ENCODE results near the gene TIMP3.

Gene TIMP3

DNA sequence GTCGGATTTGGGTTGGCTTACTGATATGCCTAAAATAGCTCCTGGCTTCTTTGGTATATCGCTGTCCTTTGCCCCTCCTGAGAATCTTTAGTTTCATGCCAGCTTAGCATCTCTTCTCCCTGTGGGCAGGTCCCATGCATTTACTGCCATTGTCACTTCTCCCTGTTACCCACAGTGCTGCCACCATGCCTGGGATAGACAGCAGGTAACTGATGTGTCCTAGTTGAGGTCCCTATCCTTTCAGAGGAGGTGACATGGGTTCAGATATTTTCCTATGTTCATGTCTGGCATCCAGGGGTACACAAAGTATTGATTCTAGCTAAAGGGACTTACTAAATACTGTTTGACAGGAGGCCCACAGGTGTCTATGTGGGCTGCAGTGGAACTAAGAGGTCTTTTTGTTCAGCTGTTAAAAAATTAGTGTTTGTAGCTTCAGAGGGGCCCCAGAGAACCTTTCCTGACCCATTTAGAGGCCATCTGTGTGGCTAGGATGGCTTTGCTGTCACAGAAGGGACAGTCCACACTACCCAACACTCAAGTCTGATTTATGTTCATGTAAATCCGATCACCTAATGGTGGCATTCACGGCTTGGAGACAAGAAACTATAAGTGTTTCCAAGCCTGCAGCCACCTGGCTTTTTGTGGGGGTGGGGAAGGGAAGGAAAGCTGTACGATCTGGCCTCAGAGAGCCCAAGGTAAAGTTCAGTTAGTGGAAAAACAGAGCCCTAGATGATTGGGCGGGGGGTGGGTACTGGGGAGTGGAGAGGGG is 8.5 kb downstream of the TIMP3 start:
- DNase-seq = peak; percentile 80

DNA sequence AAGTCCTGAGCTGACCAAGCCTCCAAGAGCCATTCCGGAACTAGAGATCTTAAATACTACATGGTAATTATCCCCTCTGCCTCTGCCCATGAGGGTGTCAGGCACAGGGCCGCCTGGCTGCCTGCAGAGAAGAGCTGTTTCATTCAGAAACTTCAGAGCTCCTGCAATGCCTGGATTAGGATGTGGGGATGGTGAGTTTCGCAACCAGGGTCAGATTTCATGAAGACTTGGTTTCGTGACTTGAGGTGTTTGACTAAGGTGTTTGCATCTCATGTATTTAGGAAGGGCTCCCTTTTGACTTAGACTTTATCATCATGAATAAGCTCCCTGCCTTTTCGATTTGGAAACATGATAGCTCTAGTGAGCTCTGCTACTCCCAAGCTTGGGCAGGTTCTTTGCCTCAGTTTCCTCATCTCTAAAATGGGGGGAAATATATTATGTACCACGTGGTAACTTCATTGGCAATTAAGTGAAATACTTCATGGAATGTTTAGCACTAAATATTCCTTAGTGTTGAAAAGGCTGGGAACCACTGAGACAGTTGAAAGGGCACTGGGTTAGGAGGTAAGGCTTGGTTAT is 9.1 kb downstream of the TIMP3 start:
- DNase-seq = no peak

DNA sequence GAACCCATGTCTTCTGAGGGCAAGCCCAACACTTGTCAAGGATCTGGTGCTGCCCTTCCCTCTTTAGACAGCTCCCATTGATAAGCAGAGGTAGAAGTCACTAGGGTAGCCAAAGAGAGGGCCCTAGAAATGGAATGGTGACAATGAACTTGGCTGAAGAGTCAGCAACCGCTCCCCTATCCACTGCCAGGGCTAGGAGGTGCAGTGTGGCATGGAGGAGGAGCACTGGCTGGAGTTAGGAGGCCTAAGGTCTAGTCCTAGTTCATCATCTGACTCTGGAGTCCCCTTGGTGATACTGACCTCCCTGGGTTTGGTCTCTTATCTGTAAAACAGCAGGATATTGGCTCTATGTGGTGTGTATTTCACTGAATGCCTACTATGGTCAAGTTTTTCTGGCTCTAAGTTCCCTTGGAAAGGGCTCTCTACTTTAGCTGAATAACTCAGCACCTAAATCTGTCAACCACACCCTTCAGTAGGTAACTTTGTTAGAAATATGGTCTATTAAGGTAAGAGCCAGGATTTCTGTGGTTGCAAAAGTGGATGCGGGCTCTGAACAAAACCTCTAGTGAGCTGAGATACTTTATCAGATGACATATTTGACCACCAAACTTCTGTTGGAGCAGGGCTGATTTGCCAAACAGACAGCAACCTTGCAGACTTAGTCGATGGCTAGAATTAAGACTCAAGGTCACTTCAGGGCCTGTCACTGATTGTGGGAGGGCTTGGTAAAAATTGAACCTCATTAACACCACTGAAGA is 10.5 kb downstream of the TIMP3 start:
- DNase-seq = no peak

GRCh38 chr22:32814285-32814860 is 12.9 kb downstream of the TIMP3 start:
- DNase-seq = no peak

DNA sequence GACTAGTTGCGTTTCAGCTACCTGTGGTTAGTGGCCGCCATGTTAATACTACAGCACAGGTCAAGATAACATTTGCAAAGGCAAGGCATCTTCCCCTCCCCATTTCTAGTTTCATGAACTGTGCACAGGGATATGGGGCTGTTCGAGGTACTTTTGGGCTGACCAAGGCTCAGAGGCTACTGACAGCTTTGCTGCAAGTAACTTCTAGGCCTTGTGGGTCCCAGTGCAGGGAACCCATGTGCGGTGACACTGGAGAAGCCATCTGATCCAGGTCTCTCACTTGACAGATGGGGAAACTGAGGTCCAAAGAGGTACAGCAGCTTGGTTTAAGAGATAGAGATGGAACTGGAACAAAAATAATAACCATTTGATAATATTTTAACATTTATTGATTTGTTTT is 13.6 kb downstream of the TIMP3 start:
- DNase-seq = no peak

DNA sequence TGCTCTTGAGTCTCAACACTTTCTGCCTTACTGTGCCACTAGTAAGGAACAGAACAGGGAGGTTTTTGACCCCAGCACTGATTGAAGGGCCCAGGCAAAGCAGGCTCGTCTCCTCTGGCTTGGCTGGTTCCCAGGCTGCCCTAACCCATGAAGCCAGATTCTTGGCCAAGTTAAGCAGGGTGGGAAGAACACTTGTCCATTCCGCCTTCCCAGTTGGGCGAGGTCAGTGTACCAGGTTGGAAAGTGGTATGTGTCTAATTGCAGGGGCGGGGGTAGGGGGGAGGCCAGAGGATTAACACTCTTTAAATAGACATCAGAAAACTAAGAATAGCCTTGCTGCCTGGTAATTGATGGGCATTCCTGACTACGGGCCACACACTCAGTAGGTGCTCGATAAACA is 14.4 kb downstream of the TIMP3 start:
- no peak for DNase-seq

GRCh38 chr22:32817137-32817730 is 15.7 kb downstream of the TIMP3 start:
- no peak for DNase-seq

DNA sequence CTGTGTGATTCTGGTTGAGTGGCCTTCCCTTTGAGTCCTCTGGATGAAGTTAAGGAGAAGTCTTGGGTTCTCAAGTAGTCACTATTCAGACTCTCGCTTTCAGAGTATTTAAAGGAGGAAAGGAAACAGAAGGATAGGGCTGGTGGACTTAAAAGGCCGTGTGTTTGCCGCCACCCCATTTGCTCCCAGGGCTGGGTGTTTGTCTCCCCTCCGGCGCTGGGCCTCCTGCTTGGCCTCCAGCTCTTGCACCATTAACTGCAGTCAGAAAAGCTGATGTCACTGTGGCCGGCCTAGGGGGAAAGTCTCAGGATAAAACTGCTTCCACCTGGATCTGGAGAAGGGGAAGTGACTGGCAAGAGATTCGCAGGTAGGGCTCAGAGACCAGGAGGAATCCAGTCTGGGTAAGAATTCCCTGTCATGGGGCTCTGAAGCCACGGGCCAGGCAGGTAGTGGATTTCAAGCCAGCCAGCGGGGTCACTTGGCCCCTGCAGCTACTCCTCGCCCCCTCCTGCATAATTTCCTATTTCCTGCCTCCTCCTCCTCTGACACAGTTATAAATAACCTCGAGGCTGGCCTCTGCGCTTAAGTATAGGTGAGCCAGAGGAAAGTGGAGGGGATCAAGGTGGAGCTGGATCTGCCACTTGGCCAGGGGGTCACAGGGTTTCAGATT is 17.1 kb downstream of the TIMP3 start:
- DNase-seq = no peak

- DNase-seq = no peak
Observed at GRCh38 chr22:32819120-32819519, 17.6 kb downstream of the TIMP3 start.

GRCh38 chr22:32820131-32821119 is 18.9 kb downstream of the TIMP3 start:
- DNase-seq = no peak

GRCh38 chr22:32822179-32822877 is 20.8 kb downstream of the TIMP3 start:
- no peak for DNase-seq

GRCh38 chr22:32823024-32823730 is 21.7 kb downstream of the TIMP3 start:
- DNase-seq = peak; percentile 75

DNA sequence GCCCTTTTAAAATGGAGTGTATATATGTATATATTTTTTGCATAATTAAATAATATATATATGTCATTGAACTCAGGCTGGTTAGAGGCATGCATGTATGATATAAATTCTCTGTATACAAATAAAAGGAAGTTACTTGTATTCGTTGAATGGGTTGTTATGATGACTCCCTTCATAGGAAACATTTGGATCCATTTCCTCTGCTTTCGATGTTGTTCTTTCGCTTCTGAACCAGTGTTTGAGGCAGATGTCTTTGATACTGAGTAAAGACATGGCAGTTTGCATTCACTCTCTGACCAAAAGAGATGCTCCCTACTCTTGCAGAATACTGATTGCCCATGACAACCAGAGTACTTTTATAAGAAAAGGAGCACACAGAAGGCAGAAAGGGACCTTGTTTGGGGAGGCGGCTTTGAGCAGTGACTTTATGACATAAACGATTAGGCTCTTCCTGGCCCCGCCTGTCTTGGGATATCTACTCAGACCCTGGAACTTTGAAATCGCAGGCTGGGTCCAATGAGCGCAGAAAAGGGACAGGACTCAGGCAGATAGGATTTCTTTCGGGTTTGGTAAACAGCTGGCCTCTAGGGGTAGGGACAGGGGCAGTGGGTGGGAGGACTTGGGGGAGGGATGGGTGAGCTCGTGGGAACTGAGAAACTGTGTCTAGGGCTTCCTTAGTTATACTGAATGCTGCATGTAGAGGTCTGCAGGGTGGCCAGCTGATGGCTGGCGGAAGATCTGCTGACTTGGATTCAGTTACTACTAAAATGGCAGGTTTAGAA is 23.2 kb downstream of the TIMP3 start:
- no peak for DNase-seq

DNA sequence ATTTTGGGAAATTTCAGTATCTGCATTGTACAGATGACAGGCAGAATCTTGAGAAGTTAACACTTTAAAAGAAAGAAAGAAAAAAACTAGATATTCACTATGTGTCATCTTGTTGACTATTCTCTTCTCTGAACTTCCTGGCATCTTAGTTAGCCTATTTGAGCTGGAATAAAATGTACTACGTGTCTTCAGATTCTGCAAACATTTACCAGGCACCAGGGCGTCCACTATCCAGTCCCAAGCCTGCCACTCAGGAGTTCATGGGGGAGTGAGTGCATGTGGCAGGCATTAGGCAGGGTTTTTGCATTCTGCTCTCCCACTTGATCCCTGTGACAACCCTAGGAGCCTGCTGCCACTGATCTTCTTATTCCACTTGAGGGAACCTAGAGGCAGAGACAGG is 25.0 kb downstream of the TIMP3 start:
- no peak for DNase-seq

DNA sequence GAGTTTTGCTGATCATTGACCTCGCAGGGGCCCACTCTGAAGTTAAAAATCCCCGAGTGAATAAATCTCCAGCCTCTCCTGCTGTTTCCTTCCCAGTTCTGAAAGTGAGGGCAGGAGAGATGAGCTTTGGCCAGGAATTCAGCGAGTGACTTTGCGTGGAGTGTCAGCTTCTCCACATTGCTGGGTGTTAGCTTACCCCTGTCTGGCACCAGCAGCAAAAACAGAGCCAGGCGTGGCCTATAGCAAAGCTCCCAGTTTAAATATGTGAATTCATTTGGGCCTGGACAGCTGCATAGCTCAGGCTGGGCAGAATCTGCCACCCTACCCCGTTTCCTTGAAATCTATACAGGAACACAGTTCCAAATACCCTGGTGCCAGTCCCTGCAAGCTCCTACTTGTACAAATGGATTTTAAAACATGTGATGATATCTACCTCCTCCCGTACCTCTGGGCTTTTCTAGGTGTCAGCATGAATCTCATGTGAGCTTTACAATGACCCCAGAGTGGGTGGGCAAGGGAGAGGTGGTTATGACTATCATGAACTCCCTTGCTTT is 25.6 kb downstream of the TIMP3 start:
- DNase-seq = no peak

DNA sequence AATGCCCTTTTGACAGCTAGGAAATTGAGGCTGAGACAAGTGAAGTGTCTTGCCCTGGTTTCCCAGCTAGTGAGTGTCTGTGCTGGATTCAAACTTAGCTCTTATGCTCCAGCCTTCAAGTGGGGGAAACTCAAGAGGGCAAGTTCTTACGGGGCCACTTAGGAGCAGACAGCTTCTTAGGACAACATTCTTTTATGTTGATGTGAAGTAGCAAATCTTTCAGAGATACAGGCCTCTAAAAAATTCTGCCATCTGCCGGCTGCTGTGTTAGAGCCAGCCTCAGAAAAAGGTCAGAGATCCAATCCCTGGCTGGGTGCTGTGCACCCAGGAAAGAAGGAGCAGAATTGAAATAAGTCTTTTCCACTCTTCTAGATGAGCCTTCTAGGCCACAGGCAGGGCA is 26.6 kb downstream of the TIMP3 start:
- DNase-seq = no peak

DNA sequence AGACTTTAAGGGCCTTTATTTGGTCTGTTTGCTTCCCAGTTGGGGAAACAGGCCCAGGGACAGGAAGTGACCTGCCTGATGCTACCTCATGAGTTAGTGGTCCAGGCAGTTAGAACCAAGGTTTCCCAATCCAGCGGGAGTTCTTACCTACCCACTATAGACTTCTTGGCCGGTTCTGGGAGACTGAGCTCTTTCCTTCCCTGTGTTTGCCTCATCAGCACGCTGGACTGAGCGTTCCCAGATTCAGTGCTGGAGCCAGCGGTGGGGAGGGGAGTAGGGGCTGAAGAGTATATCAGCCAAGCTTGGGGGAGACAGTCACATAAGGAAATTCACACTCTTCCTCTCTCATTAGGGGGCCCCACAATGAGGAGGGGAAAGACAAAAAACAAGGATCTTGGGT is 27.1 kb downstream of the TIMP3 start:
- no peak for DNase-seq

- no peak for DNase-seq
Observed at GRCh38 chr22:32829451-32829851, 27.9 kb downstream of the TIMP3 start.

GRCh38 chr22:32830473-32830872 is 29.0 kb downstream of the TIMP3 start:
- no peak for DNase-seq
